Esophagus muscularis mucosa (tissue), 4 donors: Measurements from ENCODE around the gene MTERF4. TPM values are rescaled to one million over a fixed set of nuclear protein-coding genes. Genes with fewer than 3 reads are reported as not detected.

Experiments used
- DNase-seq: peaks from one replicate; pipeline ENCODE4 v3.0.0-alpha.2; 2017; ENCODE audit errors: extremely low spot score
- H3K27ac ChIP-seq, 4 donors: fragments of 200-600 bp; sonication (generic); replicated peaks in 1 of 4; 1 replicate in 3 of 4; 2 replicates in 1 of 4; pipeline ENCODE4 v1.5.1; 2016 to 2019; ENCODE audit warnings: mild to moderate bottlenecking in 1 of 4
- H3K27me3 ChIP-seq, 4 donors: fragments of 200-600 bp; sonication (generic); one replicate each; pipeline versions ENCODE4 v1.5.1 to v1.6.0; 2016 to 2019
- H3K36me3 ChIP-seq, 4 donors: fragments of 200-600 bp; sonication (generic); one replicate each; pipeline ENCODE4 v1.5.1; 2016 to 2019
- H3K4me1 ChIP-seq, 4 donors: fragments of 200-600 bp; sonication (generic); one replicate each; pipeline ENCODE4 v1.5.1; 2016 to 2019
- H3K4me3 ChIP-seq, 4 donors: fragments of 200-600 bp; sonication (generic); 1 replicate in 2 of 4; 2 replicates in 2 of 4; pipeline ENCODE4 v1.5.1; 2016 to 2019; ENCODE audit warnings: mild to moderate bottlenecking in 4 of 4, moderate library complexity in 1 of 4
- H3K9me3 ChIP-seq, 4 donors: fragments of 200-600 bp; sonication (generic); 1 replicate in 3 of 4; 2 replicates in 1 of 4; pipeline ENCODE4 v1.5.1; 2016 to 2019
- CTCF ChIP-seq, 3 experiments: fragments of 200-600 bp in 2 of 3; fragments of 450-650 bp in 1 of 3; sonication (generic) in 2 of 3; IDR thresholded peaks; one replicate each; pipeline ENCODE4 v1.5.1; 2017 to 2019; ENCODE audit warnings: antibody characterized with exemption in 3 of 3, mild to moderate bottlenecking in 2 of 3, moderate library complexity in 1 of 3
- EP300 ChIP-seq: sonication (generic); formaldehyde crosslinking; IDR thresholded peaks from one replicate; pipeline ENCODE4 v1.6.1; 2017; ENCODE audit warnings: antibody characterized with exemption
- POLR2A ChIP-seq: fragments of 450-650 bp; IDR thresholded peaks from one replicate; pipeline ENCODE4 v1.6.1; 2017; ENCODE audit warnings: antibody characterized with exemption, moderate library complexity, mild to moderate bottlenecking, low read depth
- POLR2AphosphoS5 ChIP-seq, 2 donors: sonication (generic); formaldehyde crosslinking; IDR thresholded peaks; one replicate each; pipeline ENCODE4 v1.6.1; 2017; ENCODE audit warnings: antibody characterized with exemption in 2 of 2
- WGBS: methylation state at CpG from one replicate; pipeline ENCODE4 v1.1.5; 2018; 5-methylcytosine and 5-hydroxymethylcytosine counted together
- intact Hi-C: fragments of 100-400 bp; cut with DNase I; formaldehyde crosslinking; loops from one replicate; pipeline ENCODE4 v1.15.1; 2023
- total RNA-seq, 4 donors: library from RNA; depleted of rRNA; stranded (reverse); fragments of >200 nt; gene quantifications; one replicate each; pipeline versions ENCODE4 v1.1.0 to v1.2.1, GENCODE V29; 2016

MTERF4 gene
- total RNA-seq, 4 donors from 2014 or later: 19.5 to 26.6 (median 24.5) TPM

DNA sequence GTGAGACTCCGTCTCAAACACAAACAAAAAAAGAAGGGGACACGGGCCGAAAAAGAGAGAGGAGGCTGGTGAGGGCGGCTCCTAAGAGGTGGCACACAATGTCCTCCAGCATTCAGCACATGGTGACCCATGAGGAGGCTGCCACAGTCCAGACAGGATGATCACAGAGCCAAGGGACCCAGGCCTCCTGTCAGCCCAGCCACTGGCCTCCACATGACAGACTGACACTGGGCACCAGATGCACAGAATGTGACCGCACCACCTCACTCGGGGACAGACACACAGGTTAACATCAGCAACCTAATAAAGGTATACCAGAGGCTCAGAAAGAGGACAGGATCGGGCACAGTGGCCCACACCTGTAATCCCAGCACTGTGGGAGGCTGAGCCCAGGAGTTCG is 26.2 kb upstream of the MTERF4 start:
- Histone ChIP-seq H3K4me1 (no peaks in the 10 kb centered on the region), H3K9me3 (no peaks in the 10 kb centered on the region), H3K4me3 (no peak overlapping the region), H3K27me3 (no peaks in the 10 kb centered on the region), H3K27ac (no peak overlapping the region), H3K36me3 (peaks cover 0 to 5% (median 0%) of the 10 kb centered on the region in 4 donors)
- TF ChIP-seq POLR2AphosphoS5 (IDR thresholded peaks at IDR 0.05) (no peak), POLR2A (no peak), EP300 (no peak), CTCF (IDR thresholded peaks at IDR 0.05) (no peak)
- intact Hi-C loops: no loop called here
- WGBS: 95% methylated on average over 8 of the region's 8 CpGs
- DNase-seq: no peak

DNA sequence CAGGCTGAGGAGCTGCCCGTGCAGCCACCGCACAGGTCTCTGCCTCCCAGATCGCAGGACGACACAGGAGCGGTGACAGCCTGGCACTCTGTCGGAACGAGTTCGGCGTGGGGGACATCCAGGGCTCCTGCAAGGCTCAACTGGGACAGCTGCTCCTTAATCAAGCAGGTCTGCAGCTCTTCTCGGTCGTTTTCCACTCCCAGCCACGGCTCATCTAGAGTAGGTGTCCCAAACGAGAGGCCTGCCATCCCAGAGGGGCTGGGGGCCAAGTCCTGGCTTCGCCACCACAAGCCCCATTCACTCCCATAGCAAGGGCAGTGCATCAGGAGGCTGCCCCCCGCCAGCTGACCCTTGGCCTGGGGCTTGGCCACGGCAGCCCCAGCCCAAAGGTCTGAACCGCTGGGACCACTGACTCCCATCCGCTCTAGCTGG is 24.7 kb upstream of the MTERF4 start:
- DNase-seq: no peak
- no peak overlapping the region for H3K4me3 ChIP-seq
- no peaks in the 10 kb centered on the region for H3K9me3 ChIP-seq
- no peak for TF ChIP-seq POLR2AphosphoS5 (IDR thresholded peaks at IDR 0.05)
- no peak for TF ChIP-seq CTCF (IDR thresholded peaks at IDR 0.05)
- TF ChIP-seq EP300: no peak
- TF ChIP-seq POLR2A: no peak
- H3K27ac ChIP-seq: no peak overlapping the region
- peaks cover 0 to 5% (median 0%) of the 10 kb centered on the region in 4 donors for H3K36me3 ChIP-seq
- 98% methylated on average over 9 of the region's 18 CpGs for WGBS
- H3K27me3 ChIP-seq: no peaks in the 10 kb centered on the region
- no peaks in the 10 kb centered on the region for H3K4me1 ChIP-seq
- intact Hi-C loops: no loop called here

DNA sequence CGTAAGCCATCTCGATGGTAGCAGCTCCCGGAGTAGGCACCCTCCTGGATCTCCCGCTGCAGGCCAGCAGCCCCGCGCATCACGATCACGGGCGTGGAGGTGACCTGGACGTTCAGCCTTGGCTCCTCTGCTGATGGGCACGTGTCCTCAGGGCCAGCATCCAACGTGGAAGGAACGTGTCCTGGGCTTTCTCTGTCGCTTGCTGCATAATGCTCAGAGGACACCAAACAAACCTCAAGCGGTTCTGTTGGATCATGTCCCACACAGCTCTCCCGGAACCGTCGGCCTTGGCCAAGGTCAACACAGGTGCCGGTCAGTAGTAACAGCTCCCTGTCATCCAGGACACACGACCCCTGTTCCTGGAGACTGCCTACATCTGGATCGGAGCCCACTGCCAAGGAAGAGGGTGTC is 24.1 kb upstream of the MTERF4 start:
- no peaks in the 10 kb centered on the region for H3K4me1 ChIP-seq
- no peak overlapping the region for H3K4me3 ChIP-seq
- WGBS: 94% methylated on average over 18 of the region's 21 CpGs
- no peak for DNase-seq
- no peaks in the 10 kb centered on the region for H3K27me3 ChIP-seq
- intact Hi-C loops: no loop called here
- H3K27ac ChIP-seq: no peak overlapping the region
- H3K36me3 ChIP-seq: peaks cover 0 to 5% (median 0%) of the 10 kb centered on the region in 4 donors
- H3K9me3 ChIP-seq: no peaks in the 10 kb centered on the region
- TF ChIP-seq POLR2AphosphoS5 (IDR thresholded peaks at IDR 0.05) (no peak), CTCF (IDR thresholded peaks at IDR 0.05) (no peak), EP300 (no peak), POLR2A (no peak)

DNA sequence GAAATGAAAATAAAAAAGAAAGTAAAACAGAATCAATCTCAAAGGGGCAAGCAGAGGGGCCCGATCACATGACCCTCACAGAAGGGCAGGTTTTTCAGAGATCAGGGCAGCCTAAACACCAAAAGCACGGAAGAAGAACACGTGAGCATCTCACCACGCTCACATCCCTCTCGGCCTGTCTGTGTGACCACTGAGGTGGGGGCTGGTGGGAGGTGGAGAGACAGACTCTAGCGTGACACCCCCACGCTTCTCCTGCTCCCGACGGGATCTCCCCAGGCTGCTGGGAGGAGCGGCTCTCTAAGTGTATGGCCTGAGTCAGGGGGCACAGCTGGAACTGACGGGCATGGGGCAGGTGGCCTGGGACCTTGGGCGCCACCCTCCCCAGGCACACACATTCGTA is 23.5 kb upstream of the MTERF4 start:
- TF ChIP-seq EP300 (no peak), CTCF (IDR thresholded peaks at IDR 0.05) (no peak), POLR2A (no peak), POLR2AphosphoS5 (IDR thresholded peaks at IDR 0.05) (no peak)
- H3K9me3 ChIP-seq: no peaks in the 10 kb centered on the region
- no peak overlapping the region for H3K27ac ChIP-seq
- H3K27me3 ChIP-seq: no peaks in the 10 kb centered on the region
- H3K36me3 ChIP-seq: peaks cover 0 to 5% (median 0%) of the 10 kb centered on the region in 4 donors
- WGBS: 94% methylated on average over 10 of the region's 13 CpGs
- H3K4me3 ChIP-seq: no peak overlapping the region
- intact Hi-C loops: no loop called here
- no peak for DNase-seq
- no peaks in the 10 kb centered on the region for H3K4me1 ChIP-seq
